Kidney (tissue), 14 donors: ENCODE measurements around the gene WNT5B. TPM values are rescaled to one million over a fixed set of nuclear protein-coding genes. Genes with fewer than 3 reads are reported as not detected.

Experiments used
- DNase-seq, 5 donors: peaks; one replicate each; pipeline ENCODE4 v3.0.0-alpha.2; 2013 to 2020
- FAIRE-seq: peaks from 2 replicates; lab custom pipeline; 2012; peaks lifted over from hg19 to GRCh38; lab: Jason Lieb, UNC
- H3K27ac ChIP-seq, 2 donors: one replicate each; pipeline ENCODE4 v1.7.0; 2013; ENCODE audit warnings: low read depth in 2 of 2, low read length in 2 of 2, inconsistent platforms in 1 of 2
- H3K27me3 ChIP-seq: one replicate; pipeline ENCODE4 v1.7.1; 2013; ENCODE audit warnings: low read length, inconsistent platforms; ENCODE audit not compliant: control insufficient read depth, insufficient read depth
- H3K36me3 ChIP-seq, 3 donors: one replicate each; pipeline versions ENCODE4 v1.7.0 to v1.7.1; 2013; ENCODE audit warnings: low read length in 3 of 3, control low read depth in 1 of 3, inconsistent platforms in 1 of 3; ENCODE audit not compliant: insufficient read depth in 3 of 3, control insufficient read depth in 2 of 3
- H3K4me1 ChIP-seq, 3 donors: one replicate each; pipeline versions ENCODE4 v1.7.0 to v1.7.1; 2013; ENCODE audit warnings: low read length in 3 of 3, inconsistent platforms in 1 of 3, low read depth in 1 of 3; ENCODE audit not compliant: control insufficient read depth in 2 of 3, insufficient read depth in 2 of 3
- H3K4me3 ChIP-seq, 3 donors: one replicate each; pipeline versions ENCODE4 v1.7.0 to v1.8.1; 2013; ENCODE audit warnings: low read length in 3 of 3, control low read depth in 1 of 3, inconsistent platforms in 1 of 3
- H3K9ac ChIP-seq, 3 donors: one replicate each; pipeline versions ENCODE4 v1.7.0 to v1.7.1; 2013; ENCODE audit warnings: low read length in 3 of 3, control low read depth in 1 of 3, inconsistent platforms in 1 of 3
- H3K9me3 ChIP-seq, 3 donors: one replicate each; pipeline versions ENCODE4 v1.7.0 to v1.7.1; 2013; ENCODE audit warnings: low read length in 3 of 3, control low read depth in 1 of 3, inconsistent platforms in 1 of 3; ENCODE audit not compliant: control insufficient read depth in 2 of 3, insufficient read depth in 1 of 3
- intact Hi-C: fragments of 100-400 bp; cut with DNase I; formaldehyde crosslinking; loops from one replicate; pipeline ENCODE4 v1.11.1; 2022
- polyA plus RNA-seq: library from polyadenylated mRNA; stranded (reverse); fragments of 350-450 nt; fragmentation: Illumina TruSeq; extraction: RNeasy Lipid Tissue Mini Kit (QIAGEN cat#74804); gene quantifications from one replicate; pipeline ENCODE4 v1.2.3, GENCODE V29; 2014; ENCODE audit warnings: low read depth, low replicate concordance; ENCODE audit not compliant: insufficient read depth
- total RNA-seq: library from RNA; stranded (reverse); fragmentation: NEBNext Ultra II Directional; extraction: Animal tissue kit (Norgen Biotek cat#: 25700); gene quantifications from one replicate; pipeline ENCODE4 v1.2.1, GENCODE V29; 2021
- TF ChIP-seq, protein P1 (sequence below): IDR thresholded peaks from 3 replicates; pipeline ENCODE4 v1.5.1; 2012; ENCODE audit warnings: mild to moderate bottlenecking, moderate library complexity, borderline replicate concordance; ENCODE audit not compliant: insufficient read depth; ENCODE audit errors: extremely low read depth
- donor health status: control.
- donor health status: control.
- donor health status: control.
- donor health status: control.
- donor health status: control.
- donor health status: DM: yes; HTN: yes; CAD: no.
- donor health status: Normal renal cell carcinoma (clear cell type).

Gene WNT5B
- total and polyA plus RNA-seq, 2 donors from 2014 or later = 3.4 to 4.8 TPM

DNA sequence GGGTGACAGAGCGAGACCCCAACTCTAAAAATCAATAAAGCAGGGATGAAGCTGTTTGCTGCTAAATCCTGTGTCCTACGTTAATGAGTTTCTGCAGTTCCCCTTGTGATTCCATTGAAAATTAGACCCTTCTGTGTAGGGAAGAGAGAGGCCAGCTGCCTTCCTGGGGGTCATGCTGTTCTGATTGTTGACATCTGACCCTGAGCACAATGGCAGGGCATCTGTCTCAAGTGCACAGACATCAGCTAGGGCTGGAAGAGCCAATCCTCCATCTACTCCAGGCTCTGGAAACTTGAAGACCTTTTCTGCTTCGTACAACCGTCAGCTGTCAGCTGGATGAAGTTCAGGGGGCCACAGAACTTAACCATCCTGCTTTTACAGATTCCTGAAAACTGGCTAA is 44.7 kb upstream of the WNT5B start:
- intact Hi-C loops = loop anchor here (5.0 kb wide), 1 partner anchor 467 kb away; no protein-coding TSS in a partner anchor
- TF ChIP-seq, protein P1, sequence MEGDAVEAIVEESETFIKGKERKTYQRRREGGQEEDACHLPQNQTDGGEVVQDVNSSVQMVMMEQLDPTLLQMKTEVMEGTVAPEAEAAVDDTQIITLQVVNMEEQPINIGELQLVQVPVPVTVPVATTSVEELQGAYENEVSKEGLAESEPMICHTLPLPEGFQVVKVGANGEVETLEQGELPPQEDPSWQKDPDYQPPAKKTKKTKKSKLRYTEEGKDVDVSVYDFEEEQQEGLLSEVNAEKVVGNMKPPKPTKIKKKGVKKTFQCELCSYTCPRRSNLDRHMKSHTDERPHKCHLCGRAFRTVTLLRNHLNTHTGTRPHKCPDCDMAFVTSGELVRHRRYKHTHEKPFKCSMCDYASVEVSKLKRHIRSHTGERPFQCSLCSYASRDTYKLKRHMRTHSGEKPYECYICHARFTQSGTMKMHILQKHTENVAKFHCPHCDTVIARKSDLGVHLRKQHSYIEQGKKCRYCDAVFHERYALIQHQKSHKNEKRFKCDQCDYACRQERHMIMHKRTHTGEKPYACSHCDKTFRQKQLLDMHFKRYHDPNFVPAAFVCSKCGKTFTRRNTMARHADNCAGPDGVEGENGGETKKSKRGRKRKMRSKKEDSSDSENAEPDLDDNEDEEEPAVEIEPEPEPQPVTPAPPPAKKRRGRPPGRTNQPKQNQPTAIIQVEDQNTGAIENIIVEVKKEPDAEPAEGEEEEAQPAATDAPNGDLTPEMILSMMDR = no peak
- Histone ChIP-seq H3K4me1 (peaks cover 0 to 11% (median 10%) of the 10 kb centered on the region in 3 donors), H3K36me3 (no peaks in the 10 kb centered on the region), H3K9ac (no peak overlapping the region), H3K4me3 (no peak overlapping the region), H3K27ac (no peak overlapping the region), H3K9me3 (no peaks in the 10 kb centered on the region), H3K27me3 (no peaks in the 10 kb centered on the region)
- FAIRE-seq (no peak), DNase-seq (no peak)

DNA sequence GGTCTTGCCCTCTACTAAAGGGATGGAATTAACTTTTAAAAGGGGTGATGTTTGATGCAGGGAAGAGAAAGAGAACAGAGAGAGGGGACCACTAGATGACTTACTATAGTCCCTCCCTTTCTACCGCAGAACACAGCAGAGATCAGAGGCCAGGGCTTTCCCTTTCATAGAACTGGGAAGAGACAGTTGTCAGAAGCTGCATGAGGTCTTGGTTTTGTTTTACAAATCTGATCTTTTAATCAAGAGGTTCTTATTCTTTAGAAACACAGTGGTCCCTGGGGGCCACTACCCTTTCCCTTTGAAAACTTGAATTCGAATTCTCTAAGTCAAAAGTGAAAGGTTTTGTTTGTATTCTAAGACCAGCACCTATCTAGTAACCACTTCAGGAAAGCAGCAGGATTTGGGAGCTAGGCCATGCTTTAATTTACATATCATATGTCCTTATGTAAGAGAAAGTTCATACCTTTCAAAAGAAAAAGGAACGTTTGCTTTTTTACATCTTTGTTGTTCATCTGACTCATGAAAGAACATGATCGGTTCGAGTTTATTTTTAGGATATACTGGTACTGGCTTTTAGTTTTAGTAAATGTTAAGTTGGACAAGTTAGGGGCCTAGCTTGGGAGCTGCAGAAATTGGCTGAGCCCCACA is 41.0 kb upstream of the WNT5B start:
- Histone ChIP-seq H3K9me3 (no peaks in the 10 kb centered on the region), H3K36me3 (no peaks in the 10 kb centered on the region), H3K9ac (no peak overlapping the region), H3K27me3 (no peaks in the 10 kb centered on the region), H3K27ac (no peak overlapping the region), H3K4me1 (peaks cover 0 to 28% (median 16%) of the 10 kb centered on the region in 3 donors), H3K4me3 (no peak overlapping the region)
- DNase-seq = no peak
- intact Hi-C loops = no loop called here
- TF ChIP-seq, protein P1 = no peak
- no peak for FAIRE-seq

DNA sequence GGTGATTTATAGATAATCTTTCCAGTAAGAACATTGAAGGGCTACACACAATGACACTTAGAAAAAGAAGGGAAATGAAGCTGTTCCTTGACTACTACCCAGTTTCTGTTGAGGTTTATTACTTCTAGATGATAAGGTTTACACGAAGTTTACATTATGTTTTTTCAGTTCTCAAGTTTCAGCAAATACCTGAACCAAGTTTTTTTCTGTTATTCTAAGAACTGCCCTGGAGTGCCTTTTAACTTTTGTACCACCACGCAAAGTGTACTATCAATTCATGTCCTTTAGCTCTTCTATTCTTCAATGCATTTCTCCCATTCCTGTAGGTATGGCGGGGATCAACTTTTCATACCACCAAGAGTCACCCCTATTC is 40.5 kb upstream of the WNT5B start:
- H3K36me3 ChIP-seq = no peaks in the 10 kb centered on the region
- no peak overlapping the region for H3K4me3 ChIP-seq
- no peak overlapping the region for H3K9ac ChIP-seq
- peaks cover 0 to 33% (median 16%) of the 10 kb centered on the region in 3 donors for H3K4me1 ChIP-seq
- no peak for FAIRE-seq
- no peak for DNase-seq
- no peak overlapping the region for H3K27ac ChIP-seq
- TF ChIP-seq, protein P1 = no peak
- H3K9me3 ChIP-seq = no peaks in the 10 kb centered on the region
- no peaks in the 10 kb centered on the region for H3K27me3 ChIP-seq
- intact Hi-C loops = no loop called here
